ENCODE results near the gene TAF13.

The TAF13 gene

GRCh38 chr1:109083923-109084322 is 8.1 kb upstream of the TAF13 start:
- Histone ChIP-seq H3K36me3 (no peaks in the 10 kb centered on the region), H3K27ac (no peak overlapping the region), H3K9me3 (no peaks in the 10 kb centered on the region), H3K4me3 (no peak overlapping the region), H3K27me3 (no peaks in the 10 kb centered on the region), H3K4me1 (no peaks in the 10 kb centered on the region)
- DNase-seq = no peak
- TF ChIP-seq CTCF (IDR thresholded peaks at IDR 0.05) = no peak
- intact Hi-C loops (cut with DNase I; ENCODE audit: low total_unique reads) = no loop called here

- no peak for DNase-seq
- no peaks in the 10 kb centered on the region for H3K9me3 ChIP-seq
- intact Hi-C loops (cut with DNase I; ENCODE audit: low total_unique reads) = no loop called here
- H3K4me1 ChIP-seq = no peaks in the 10 kb centered on the region
- H3K27me3 ChIP-seq = no peaks in the 10 kb centered on the region
- no peak overlapping the region for H3K27ac ChIP-seq
- H3K36me3 ChIP-seq = no peaks in the 10 kb centered on the region
- TF ChIP-seq CTCF (IDR thresholded peaks at IDR 0.05) = no peak
- no peak overlapping the region for H3K4me3 ChIP-seq
These were observed 7.7 kb upstream of the TAF13 start for GRCh38 chr1:109083501-109083900.

- no peak for DNase-seq
- no peak for TF ChIP-seq CTCF (IDR thresholded peaks at IDR 0.05)
- intact Hi-C loops (cut with DNase I; ENCODE audit: low total_unique reads) = no loop called here
- Histone ChIP-seq H3K9me3 (no peaks in the 10 kb centered on the region), H3K4me3 (no peak overlapping the region), H3K27me3 (no peaks in the 10 kb centered on the region), H3K4me1 (peaks cover 0 to 6% (median 0%) of the 10 kb centered on the region in 4 donors), H3K27ac (peak overlapping the region in 1 of 2 donors; percentile 51), H3K36me3 (no peaks in the 10 kb centered on the region)
These were observed 4.8 kb upstream of the TAF13 start for GRCh38 chr1:109080441-109081082.

GRCh38 chr1:109079240-109079622 is 3.4 kb upstream of the TAF13 start:
- peaks cover 0 to 17% (median 5%) of the 10 kb centered on the region in 4 donors for H3K4me1 ChIP-seq
- TF ChIP-seq CTCF (IDR thresholded peaks at IDR 0.05) = no peak
- peak overlapping the region in 1 of 2 donors; percentile 51 for H3K27ac ChIP-seq
- no peaks in the 10 kb centered on the region for H3K27me3 ChIP-seq
- H3K36me3 ChIP-seq = no peaks in the 10 kb centered on the region
- H3K9me3 ChIP-seq = no peaks in the 10 kb centered on the region
- intact Hi-C loops (cut with DNase I; ENCODE audit: low total_unique reads) = no loop called here
- no peak for DNase-seq
- no peak overlapping the region for H3K4me3 ChIP-seq

GRCh38 chr1:109078317-109078716 is 2.5 kb upstream of the TAF13 start:
- no peak overlapping the region for H3K4me3 ChIP-seq
- intact Hi-C loops (cut with DNase I; ENCODE audit: low total_unique reads) = no loop called here
- no peak for DNase-seq
- no peak for TF ChIP-seq CTCF (IDR thresholded peaks at IDR 0.05)
- peaks cover 0 to 20% (median 5%) of the 10 kb centered on the region in 4 donors for H3K4me1 ChIP-seq
- H3K27me3 ChIP-seq = no peaks in the 10 kb centered on the region
- no peaks in the 10 kb centered on the region for H3K9me3 ChIP-seq
- no peak overlapping the region for H3K27ac ChIP-seq
- peaks cover 0 to 7% (median 5%) of the 10 kb centered on the region in 3 donors for H3K36me3 ChIP-seq

GRCh38 chr1:109069294-109069693 is 6.5 kb downstream of the TAF13 start:
- intact Hi-C loops (cut with DNase I; ENCODE audit: low total_unique reads) = no loop called here
- Histone ChIP-seq H3K27me3 (no peaks in the 10 kb centered on the region), H3K36me3 (peaks cover 21 to 56% (median 53%) of the 10 kb centered on the region in 3 donors), H3K4me1 (peaks cover 0 to 14% (median 2%) of the 10 kb centered on the region in 4 donors), H3K9me3 (no peaks in the 10 kb centered on the region), H3K4me3 (no peak overlapping the region), H3K27ac (no peak overlapping the region)
- no peak for TF ChIP-seq CTCF (IDR thresholded peaks at IDR 0.05)
- no peak for DNase-seq

Data from tibial artery (tissue), 4 donors.